Measurements from ENCODE around the gene ACTN3.

- no peak for TF ChIP-seq CTCF (conservative IDR thresholded peaks at IDR 0.05)
- no peak for TF ChIP-seq ZFX (IDR thresholded peaks at IDR 0.05)
Measured at GRCh38 chr11:66591175-66591574, 44.5 kb downstream of the ACTN3 start.
